ENCODE measurements around the gene PROX2.

The PROX2 gene

DNA sequence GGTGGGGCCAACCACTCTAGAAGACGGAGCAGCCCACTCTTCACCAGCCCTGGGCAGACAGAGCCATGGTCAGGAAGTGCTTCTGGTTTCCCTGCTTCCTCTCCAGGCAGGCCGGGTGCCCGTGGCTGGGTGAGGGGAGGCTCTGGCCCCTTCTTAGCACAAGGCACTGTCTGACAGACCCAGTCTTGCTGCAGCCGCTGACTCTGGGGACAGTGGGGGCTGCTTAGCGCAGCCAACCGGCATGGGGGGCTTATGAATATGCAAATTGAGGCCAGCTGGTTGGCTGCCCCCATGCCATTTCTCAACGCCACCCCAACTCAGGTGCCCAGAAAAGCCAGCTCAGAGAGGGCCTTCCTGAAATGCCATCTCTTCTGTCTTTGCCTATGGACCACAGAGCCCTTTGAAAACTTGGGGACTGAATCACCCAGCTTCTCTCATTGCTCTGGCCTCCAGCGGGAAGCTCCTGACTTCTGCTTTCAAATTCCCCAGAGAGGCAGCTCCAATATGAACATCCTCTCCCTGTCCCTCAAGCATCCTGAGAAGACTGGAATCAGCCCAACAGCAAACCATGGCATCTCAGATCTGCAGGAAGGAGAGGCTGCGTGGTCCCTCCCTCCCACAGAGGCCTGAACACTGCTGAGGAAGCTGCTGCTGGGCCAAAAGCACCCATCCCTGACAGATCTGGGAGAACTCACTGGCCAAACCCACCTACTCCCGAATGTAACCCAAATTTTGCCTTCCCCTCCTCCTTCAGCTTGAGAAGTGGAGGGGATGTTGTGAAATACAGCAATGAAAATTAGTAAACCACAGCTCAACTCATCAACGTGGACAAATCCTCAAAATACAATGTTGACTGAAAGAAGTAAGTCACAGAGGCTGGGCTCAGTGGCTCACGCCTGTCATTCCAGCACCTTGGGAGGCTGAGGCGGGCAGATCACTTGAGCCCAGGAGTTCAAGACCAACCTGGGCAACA is at the start of gene PROX2:
Gene PROX2 (minus strand): TSS at position 205 of the 973 bp plus-strand sequence. CDS start 12,311 bp downstream, outside the sequence.
- DNase-seq (ENCODE audit: low read depth), result peak; percentile 9

GRCh38 chr14:74924061-74924460 is 48.1 kb upstream of the PROX2 start:
- no peak for DNase-seq (ENCODE audit: low read depth)

DNA sequence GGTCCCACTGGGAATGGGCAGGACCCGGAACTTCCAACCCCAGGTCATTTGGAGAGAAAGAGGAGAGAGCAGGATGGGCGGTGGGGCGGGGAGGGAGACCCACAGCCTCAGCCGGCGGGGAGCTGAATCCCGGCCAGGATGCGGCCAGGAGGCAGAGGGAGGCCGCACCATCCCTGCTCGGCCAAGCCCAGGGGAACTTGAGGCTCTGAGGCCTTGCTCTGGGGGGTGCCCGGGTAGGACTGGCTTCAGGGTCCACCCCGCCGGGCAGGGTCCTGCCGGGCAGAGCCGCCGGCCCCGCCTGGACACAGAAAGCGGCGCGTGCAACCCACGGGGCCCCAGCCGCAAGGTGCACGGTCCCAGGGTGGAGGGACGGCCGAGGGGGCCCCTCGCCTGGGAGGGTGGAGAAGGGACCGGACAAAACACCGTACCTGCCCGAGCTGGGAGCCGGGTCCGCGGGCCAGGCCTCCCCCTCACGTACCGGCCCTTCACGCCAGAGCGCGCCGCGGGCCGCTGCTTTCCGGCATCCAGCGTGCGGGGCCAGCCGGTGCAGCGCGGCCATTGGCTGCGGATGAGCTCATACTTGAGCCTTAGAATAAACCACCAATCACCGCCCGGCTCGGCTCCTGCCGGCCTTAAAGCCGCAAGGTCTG is 46.9 kb upstream of the PROX2 start, which contains the start of gene RPS6KL1:
Gene RPS6KL1 (minus strand): TSS at position 509 of the 650 bp plus-strand sequence. CDS start 1,719 bp downstream, outside the sequence.
- peak; percentile 22 for DNase-seq (ENCODE audit: low read depth)

DNA sequence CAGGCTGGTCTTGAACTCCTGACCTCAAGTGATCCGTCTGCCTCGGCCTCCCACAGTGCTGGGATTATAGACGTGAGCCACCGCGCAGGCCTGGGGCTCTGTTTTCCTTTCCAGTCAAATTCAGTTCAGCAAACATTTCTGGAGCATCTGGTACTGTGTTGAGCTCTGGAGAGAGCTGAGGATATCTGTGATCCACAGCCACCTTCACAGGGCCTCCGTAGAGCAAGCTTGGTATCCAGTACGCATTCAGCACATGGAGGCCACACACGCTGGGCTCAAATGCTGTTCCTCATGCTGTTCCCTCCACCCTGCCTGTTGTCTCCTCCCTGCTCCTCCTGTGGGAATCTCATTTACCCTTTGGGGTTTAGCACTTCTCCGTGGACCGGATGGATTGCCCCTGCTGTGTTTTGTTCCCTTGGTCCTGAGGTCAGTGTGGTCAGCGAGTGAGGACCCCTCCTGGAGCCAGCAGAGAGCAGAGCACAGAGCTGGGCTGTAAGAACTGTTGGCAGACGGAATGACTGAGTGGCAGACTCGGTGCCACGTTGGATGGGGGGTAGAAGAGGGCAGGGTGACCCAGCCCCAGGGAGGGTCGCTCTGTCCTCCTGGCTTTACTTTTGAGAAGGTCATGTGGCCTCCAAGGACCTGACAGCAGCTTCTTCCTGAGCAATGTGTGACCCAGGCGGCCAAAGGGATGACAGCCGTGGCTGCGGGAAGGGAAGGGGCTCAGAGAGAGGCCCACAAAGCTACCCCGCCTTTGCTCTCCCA is 46.2 kb upstream of the PROX2 start:
- no peak for DNase-seq (ENCODE audit: low read depth)

GRCh38 chr14:74921053-74921620 is 45.2 kb upstream of the PROX2 start:
- no peak for DNase-seq (ENCODE audit: low read depth)

- no peak for DNase-seq (ENCODE audit: low read depth)
Observed at GRCh38 chr14:74920281-74920680, 44.3 kb upstream of the PROX2 start.

GRCh38 chr14:74919421-74920165 is 43.6 kb upstream of the PROX2 start:
- DNase-seq (ENCODE audit: low read depth), result no peak

DNA sequence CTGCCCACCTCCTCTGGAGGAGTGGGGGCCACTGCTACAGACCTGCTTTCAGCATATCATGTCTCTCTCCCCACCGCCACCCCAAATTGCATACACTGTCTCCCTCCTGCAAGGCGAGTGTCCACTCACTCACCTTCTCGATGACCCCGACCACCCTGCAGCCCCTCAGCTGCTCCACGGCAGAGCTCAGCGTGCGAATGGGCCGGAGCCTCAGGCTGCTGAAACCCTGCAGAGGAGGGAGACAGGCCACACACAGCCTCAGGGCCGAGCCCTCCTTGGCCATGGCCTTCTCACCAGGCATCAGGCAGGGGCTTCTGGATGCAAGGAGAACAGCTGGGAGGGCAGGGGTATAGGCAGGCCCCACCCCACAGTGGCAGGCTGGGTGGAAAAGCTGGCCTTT is 42.4 kb upstream of the PROX2 start:
- no peak for DNase-seq (ENCODE audit: low read depth)

DNA sequence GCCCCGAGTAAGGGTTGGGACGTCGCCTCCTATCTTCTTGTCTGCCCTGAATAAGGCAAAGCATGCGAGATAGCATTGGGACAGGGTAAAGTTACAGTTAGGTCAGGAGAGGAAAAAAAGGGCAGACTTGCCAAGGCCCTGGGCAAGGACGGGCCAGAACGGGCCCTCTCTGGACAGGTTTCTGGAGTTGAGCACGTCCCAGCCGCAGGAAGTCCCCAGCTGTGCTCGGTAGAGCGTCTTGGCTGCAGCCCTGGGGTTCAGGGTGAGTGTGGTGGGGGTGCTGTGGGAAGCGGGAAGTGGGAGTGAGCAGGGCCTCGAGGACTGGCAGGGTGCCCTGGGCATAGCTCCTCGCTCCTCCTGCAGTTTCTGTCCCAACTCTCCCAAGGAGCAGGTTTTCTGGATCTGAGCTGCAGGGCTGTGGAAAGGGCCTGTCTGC is 41.7 kb upstream of the PROX2 start:
- no peak for DNase-seq (ENCODE audit: low read depth)

GRCh38 chr14:74917178-74917543 is 41.2 kb upstream of the PROX2 start:
- no peak for DNase-seq (ENCODE audit: low read depth)

- DNase-seq (ENCODE audit: low read depth), result no peak
Observed at GRCh38 chr14:74915826-74916225, 39.9 kb upstream of the PROX2 start.

DNA sequence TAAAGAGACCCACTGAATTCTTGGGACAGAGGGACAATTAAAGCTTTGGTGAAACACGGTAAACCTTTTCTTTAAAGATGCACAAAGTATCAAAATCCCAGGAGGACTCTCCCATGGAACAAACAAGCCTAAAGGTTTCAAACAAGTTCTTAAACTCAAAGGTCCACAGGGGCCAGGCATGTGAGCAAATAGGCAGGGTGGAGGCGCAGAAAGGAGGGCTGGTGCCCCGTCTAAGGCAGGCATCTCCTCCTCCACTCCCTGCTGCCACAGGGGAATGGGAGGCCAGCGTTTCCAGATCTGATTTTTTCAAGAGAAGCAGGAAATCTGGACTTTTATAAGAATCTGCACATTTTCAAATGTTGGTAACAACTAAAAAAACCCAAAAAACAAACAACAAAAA is 39.5 kb upstream of the PROX2 start:
- DNase-seq (ENCODE audit: low read depth), result no peak

- DNase-seq (ENCODE audit: low read depth), result no peak
Observed at GRCh38 chr14:74913986-74914573, 38.1 kb upstream of the PROX2 start.

- no peak for DNase-seq (ENCODE audit: low read depth)
Observed at GRCh38 chr14:74913393-74913910, 37.5 kb upstream of the PROX2 start.

DNA sequence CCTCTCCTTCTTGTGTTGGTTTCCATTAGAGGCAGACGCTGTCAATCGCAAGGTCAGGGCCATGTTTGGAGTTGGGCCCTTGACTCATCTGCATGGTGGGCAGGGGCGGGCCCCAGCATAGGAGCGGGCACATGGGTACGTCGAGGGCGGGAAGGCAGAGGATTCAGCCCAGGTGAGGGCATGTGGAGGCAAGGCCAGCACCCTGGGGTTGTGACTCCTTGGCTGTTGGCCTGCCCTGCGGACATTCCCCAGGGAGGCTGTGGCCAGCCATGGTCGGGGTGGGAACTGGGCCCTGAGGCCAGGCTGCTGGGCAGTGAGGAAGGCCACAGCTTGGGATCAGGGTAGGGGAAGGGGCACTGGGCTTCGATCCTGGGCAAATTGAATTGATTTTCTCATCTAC is 36.9 kb upstream of the PROX2 start:
- DNase-seq (ENCODE audit: low read depth), result no peak

DNA sequence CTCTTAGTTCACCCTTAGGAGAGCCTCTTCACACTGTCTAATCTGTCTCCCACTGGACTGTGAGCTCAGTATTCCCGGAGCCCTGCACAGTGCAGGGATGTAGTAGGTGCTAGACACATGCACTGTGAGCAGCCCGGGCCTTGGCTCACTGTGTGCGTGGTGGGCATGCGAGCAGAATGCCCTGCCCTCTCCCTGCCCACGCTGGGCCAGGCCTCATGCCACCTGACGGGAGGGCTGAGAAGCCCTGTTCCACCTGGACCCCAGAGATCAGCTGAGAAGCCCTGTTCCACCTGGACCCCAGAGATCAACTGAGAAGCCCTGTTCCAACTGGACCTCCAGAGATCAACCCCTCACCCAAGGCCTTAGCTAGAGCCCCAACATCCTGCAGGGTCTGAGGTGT is 36.2 kb upstream of the PROX2 start:
- DNase-seq (ENCODE audit: low read depth), result no peak

DNA sequence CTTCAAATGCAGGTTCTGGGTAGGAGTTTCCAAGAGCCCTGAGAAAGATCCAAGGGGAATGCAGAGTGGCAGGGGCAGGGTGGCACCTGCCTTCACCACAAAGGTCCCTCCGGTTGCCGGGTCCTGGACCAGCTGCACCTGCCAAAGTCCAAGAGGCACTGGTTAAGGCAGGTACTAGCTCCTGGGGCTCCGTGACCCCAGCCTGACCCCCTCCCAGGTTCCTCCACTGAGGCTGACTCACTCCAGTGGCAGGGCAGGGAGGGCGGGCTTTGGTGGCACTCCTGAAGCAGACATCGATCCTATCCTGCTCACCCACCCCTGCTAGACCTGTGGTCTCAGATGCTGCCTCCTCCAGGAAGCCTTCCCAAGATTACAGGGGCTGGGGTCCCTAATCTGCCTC is 35.8 kb upstream of the PROX2 start:
- no peak for DNase-seq (ENCODE audit: low read depth)

DNA sequence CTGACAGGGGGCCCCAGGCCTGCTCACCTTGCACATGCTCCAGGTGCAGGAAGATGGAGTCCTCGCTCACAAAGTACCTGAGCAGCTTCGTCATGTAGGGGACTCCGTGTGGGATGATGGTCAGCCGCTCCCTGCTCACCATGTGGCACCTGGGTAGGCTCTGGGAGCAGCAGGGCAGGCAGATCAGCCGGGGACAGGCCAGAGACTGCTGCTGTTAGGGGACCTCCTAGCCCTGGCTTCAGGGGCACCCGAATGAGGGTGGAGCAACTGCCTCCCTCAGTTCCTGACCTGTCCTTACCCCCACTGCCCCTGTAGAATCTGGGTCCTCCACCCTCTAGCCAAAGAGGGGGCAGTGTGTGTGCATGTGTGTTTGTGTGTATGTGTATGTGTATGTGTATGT is 35.3 kb upstream of the PROX2 start:
- no peak for DNase-seq (ENCODE audit: low read depth)

GRCh38 chr14:74910556-74910955 is 34.6 kb upstream of the PROX2 start:
- no peak for DNase-seq (ENCODE audit: low read depth)

DNA sequence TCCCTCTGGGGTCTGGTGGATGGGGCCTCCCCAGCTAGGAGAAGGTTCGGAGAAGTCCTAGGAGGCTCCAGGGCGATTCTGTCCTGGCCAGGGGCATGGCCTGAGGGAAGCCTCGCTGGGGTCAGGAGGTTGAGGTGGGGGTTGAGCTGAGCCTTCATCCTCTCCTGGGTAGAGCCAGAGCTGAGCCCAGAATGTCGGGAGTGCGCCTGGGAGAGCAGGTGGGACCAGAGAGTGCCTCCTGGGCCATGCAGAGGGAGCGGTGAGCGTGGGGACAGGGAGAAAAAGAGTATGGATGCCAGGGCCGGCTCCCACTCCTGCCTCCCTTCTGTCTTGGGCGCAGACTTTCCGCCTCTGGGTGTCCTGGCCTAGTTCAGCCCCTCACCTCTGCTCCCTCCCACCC is 34.0 kb upstream of the PROX2 start:
- DNase-seq (ENCODE audit: low read depth), result no peak

GRCh38 chr14:74909501-74909900 is 33.6 kb upstream of the PROX2 start:
- DNase-seq (ENCODE audit: low read depth), result no peak
